ENCODE data around the gene NUDCD3. TPM values are rescaled to one million over a fixed set of nuclear protein-coding genes. Genes with fewer than 3 reads are reported as not detected.
A peak's percentile ranks its signal among the peaks of the same experiment; 100 is the strongest.

The NUDCD3 gene
- total and polyA plus RNA-seq, 2 of the 8 experiments (the other 6 are each of a cell fraction or from before 2014, with no cell fraction given), result 35.2 to 93.7 TPM

- Histone ChIP-seq H2BK120ac (replicated peaks; ENCODE audit: low read depth, low read length) (no peak overlapping the region), H2BK15ac (ENCODE audit: low read length) (no peak overlapping the region), H4K8ac (ENCODE audit: extremely low read depth, insufficient read depth, low read length) (no peak overlapping the region), H2BK20ac (ENCODE audit: low read length) (no peak overlapping the region), H2BK12ac (ENCODE audit: low read depth, low read length) (no peak overlapping the region), H3K23ac (ENCODE audit: insufficient read length) (no peak overlapping the region), H3K56ac (replicated peaks; ENCODE audit: insufficient read length, low read depth, low read length) (no peak overlapping the region), H4K91ac (replicated peaks; ENCODE audit: insufficient read length, low read length) (no peak overlapping the region), H3K9me3 (ENCODE audit: insufficient read depth in 2 of 2, low read depth in 1 of 2, low read length in 1 of 2) (no peaks in the 10 kb centered on the region), H2BK5ac (ENCODE audit: low read depth, low read length) (no peak overlapping the region), H3K27ac (ENCODE audit: low read depth, low read length) (no peak overlapping the region), H4K5ac (ENCODE audit: insufficient read length, low read depth, low read length) (no peak overlapping the region), H4K20me1 (replicated peaks in 1 of 2; ENCODE audit: control insufficient read depth in 1 of 2, insufficient read depth in 2 of 2, low read length in 2 of 2) (peaks cover 1 to 9% of the 10 kb centered on the region in 2 experiments), H3K9ac (replicated peaks in 1 of 4; ENCODE audit: extremely low read depth in 1 of 4, low read depth in 3 of 4, low read length in 3 of 4) (no peak overlapping the region), H3K79me1 (ENCODE audit: low read depth, low read length) (no peaks in the 10 kb centered on the region; the same call in 1 of the 2 replicates), H3K4me1 (replicated peaks in 1 of 4; ENCODE audit: control insufficient read depth in 3 of 4, insufficient read depth in 4 of 4, low read length in 3 of 4) (no peaks in the 10 kb centered on the region), H3K23me2 (ENCODE audit: low read depth, low read length) (no peaks in the 10 kb centered on the region), H3K36me3 (ENCODE audit: control insufficient read depth in 2 of 4, insufficient read depth in 4 of 4, low read length in 3 of 4) (peaks cover 0 to 5% (median 2%) of the 10 kb centered on the region in 4 experiments; a peak in 3 of 8 replicates), H3K4ac (replicated peaks; ENCODE audit: insufficient read length, low read depth, low read length) (no peak overlapping the region), H3K4me2 (ENCODE audit: insufficient read depth in 1 of 2, low read depth in 2 of 2, low read length in 2 of 2) (no peak overlapping the region), H3K14ac (ENCODE audit: insufficient read length) (no peak overlapping the region), H3K79me2 (ENCODE audit: control insufficient read depth in 1 of 2, insufficient read depth in 2 of 2, low read length in 2 of 2) (no peaks in the 10 kb centered on the region), H3K4me3 (ENCODE audit: extremely low read depth in 1 of 4, insufficient read depth in 2 of 4, low read depth in 3 of 4, low read length in 4 of 4) (no peak overlapping the region), H3K27me3 (replicated peaks in 1 of 4; ENCODE audit: control insufficient read depth in 3 of 4, extremely low read depth in 1 of 4, insufficient read depth in 3 of 4, low read length in 3 of 4) (no peaks in the 10 kb centered on the region), H2AFZ (ENCODE audit: low read length) (no peak overlapping the region), H2AK5ac (ENCODE audit: low read depth, low read length) (no peak overlapping the region), H3K18ac (ENCODE audit: extremely low read depth, low read length) (no peak overlapping the region)
- DNase-seq (ENCODE audit: low read depth in 1 of 2, low spot score in 2 of 2) (peak in 1 of 2 experiments; percentile 27), FAIRE-seq (no peak)
- POLR2A ChIA-PET (ENCODE audit: partially characterized antibody), result interaction anchor here (0.6 to 2.2 kb wide), 2 partner anchors 9 to 41 kb away, joined by 3 to 8 read pairs; no protein-coding TSS in a partner anchor
- CTCF ChIA-PET (ENCODE audit: partially characterized antibody), result interaction anchor here (0.8 to 1.3 kb wide), 2 partner anchors 35 to 94 kb away, joined by 3 to 5 read pairs; no protein-coding TSS in a partner anchor
- WGBS, 2 experiments (ENCODE audit: extremely low coverage in 1 of 2, insufficient coverage in 1 of 2, insufficient read length in 1 of 2, insufficient replicate concordance in 2 of 2, low coverage in 1 of 2, low lambda C conversion rate in 2 of 2, missing lambda C conversion rate in 1 of 2), result 93% methylated on average over 11 of the region's 11 CpGs; no CpG with 5 or more reads in 1 of the 2 experiments
- TF ChIP-seq SAP30 (IDR thresholded peaks at IDR 0.05; ENCODE audit: insufficient read depth, insufficient replicate concordance, low read length), result no peak
Measured at GRCh38 chr7:44383566-44383965, 106.9 kb downstream of the NUDCD3 start.

Measured in H1 (cell line).